Retinal pigment epithelial cell (primary cell): ENCODE data around the gene ZC3HAV1.

Source experiments
- DNase-seq: peaks from one replicate; pipeline ENCODE4 v3.0.0-alpha.2; 2010; ENCODE audit warnings: low read depth
- H3K4me3 ChIP-seq: 2 replicates; pipeline ENCODE4 v1.5.1; 2011; ENCODE audit warnings: mild to moderate bottlenecking, low read length, control low read depth, moderate library complexity
- TF ChIP-seq, protein P1 (sequence below): conservative IDR thresholded peaks from 2 replicates; pipeline ENCODE4 v1.5.1; 2011; ENCODE audit warnings: low read depth, low read length, control low read depth, inconsistent platforms

ZC3HAV1 gene

GRCh38 chr7:139043823-139044812, 65.4 kb downstream of the ZC3HAV1 start:
- H3K4me3 ChIP-seq: no peak overlapping the region
- no peak for DNase-seq
- TF ChIP-seq, protein P1, sequence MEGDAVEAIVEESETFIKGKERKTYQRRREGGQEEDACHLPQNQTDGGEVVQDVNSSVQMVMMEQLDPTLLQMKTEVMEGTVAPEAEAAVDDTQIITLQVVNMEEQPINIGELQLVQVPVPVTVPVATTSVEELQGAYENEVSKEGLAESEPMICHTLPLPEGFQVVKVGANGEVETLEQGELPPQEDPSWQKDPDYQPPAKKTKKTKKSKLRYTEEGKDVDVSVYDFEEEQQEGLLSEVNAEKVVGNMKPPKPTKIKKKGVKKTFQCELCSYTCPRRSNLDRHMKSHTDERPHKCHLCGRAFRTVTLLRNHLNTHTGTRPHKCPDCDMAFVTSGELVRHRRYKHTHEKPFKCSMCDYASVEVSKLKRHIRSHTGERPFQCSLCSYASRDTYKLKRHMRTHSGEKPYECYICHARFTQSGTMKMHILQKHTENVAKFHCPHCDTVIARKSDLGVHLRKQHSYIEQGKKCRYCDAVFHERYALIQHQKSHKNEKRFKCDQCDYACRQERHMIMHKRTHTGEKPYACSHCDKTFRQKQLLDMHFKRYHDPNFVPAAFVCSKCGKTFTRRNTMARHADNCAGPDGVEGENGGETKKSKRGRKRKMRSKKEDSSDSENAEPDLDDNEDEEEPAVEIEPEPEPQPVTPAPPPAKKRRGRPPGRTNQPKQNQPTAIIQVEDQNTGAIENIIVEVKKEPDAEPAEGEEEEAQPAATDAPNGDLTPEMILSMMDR: no peak

GRCh38 chr7:139041378-139042085, 68.0 kb downstream of the ZC3HAV1 start:
- TF ChIP-seq, protein P1: no peak
- no peak overlapping the region for H3K4me3 ChIP-seq
- DNase-seq: no peak

GRCh38 chr7:139038691-139039090, 70.8 kb downstream of the ZC3HAV1 start:
- TF ChIP-seq, protein P1: no peak
- DNase-seq: no peak
- H3K4me3 ChIP-seq: no peak overlapping the region

GRCh38 chr7:139036901-139037300, 72.6 kb downstream of the ZC3HAV1 start:
- no peak for DNase-seq
- H3K4me3 ChIP-seq: no peak overlapping the region
- TF ChIP-seq, protein P1: no peak

GRCh38 chr7:139035586-139036353, 73.8 kb downstream of the ZC3HAV1 start, which contains the start of gene ZC3HAV1L:
Gene ZC3HAV1L, minus strand, starts transcription at chr7:139036042. Its CDS starts 25 bp downstream, at chr7:139036017.
- no peak for DNase-seq
- TF ChIP-seq, protein P1: no peak
- peak within 1 kb of the TSS; percentile 58 for H3K4me3 ChIP-seq

DNA sequence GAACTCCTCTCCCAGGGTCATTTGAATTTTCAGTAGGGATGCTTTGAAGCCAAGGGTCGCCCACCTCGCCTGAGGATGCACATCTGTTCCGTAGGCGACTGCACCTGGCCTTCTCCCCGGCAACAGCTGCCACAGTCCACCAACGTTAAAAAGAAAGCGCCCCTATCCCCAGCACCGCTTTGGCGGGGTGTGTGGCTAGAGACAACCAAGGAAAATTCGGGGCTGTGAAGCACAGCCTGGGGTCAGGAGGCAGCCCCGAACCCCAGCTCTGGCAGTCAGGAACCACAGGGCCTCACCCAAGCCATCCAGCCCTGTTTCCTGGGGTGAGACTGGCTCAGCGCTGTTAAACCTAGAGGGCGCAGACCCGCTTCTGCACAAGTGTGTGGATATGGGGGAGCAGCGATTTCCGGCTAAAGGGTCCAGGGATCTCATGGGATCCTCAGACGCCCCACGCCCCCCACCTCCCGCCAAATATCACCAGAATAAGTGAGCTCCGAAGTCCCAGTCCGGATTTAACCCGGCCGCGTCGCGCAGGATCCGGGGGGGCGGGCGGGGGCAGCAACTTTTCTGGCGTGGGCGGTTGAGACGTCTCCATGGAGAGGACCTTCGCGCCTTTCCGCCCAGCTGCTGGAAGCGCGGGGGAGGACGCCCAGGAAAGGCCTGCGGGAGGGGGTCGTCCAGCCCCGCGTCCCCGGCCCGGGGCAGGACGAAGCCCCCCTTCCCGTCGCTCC, 74.5 kb downstream of the ZC3HAV1 start:
- H3K4me3 ChIP-seq: peak overlapping the region; percentile 58
- no peak for DNase-seq
- TF ChIP-seq, protein P1: peak; percentile 21
